Esophagus squamous epithelium (tissue), 5 donors: ENCODE measurements around the gene CDH24. TPM values are rescaled to one million over a fixed set of nuclear protein-coding genes. Genes with fewer than 3 reads are reported as not detected.

ENCODE experiments used
- DNase-seq: peaks from one replicate; lab custom pipeline; 2025; lab: John Stamatoyannopoulos, UW
- H3K27ac ChIP-seq, 4 donors: fragments of 200-600 bp; sonication (generic); one replicate each; pipeline ENCODE4 v1.5.1; 2016 to 2019; ENCODE audit warnings: mild to moderate bottlenecking in 1 of 4
- H3K27me3 ChIP-seq, 4 donors: fragments of 200-600 bp; sonication (generic); 1 replicate in 3 of 4; 2 replicates in 1 of 4; pipeline versions ENCODE4 v1.5.1 to v1.6.0; 2017 to 2021; ENCODE audit warnings: antibody characterized with exemption in 1 of 4
- H3K36me3 ChIP-seq, 3 donors: fragments of 200-600 bp; sonication (generic); one replicate each; pipeline ENCODE4 v1.5.1; 2016 to 2019
- H3K4me1 ChIP-seq, 3 donors: fragments of 200-600 bp; sonication (generic); one replicate each; pipeline ENCODE4 v1.5.1; 2017 to 2019
- H3K4me3 ChIP-seq, 4 donors: fragments of 200-600 bp; sonication (generic); 1 replicate in 3 of 4; 2 replicates in 1 of 4; pipeline ENCODE4 v1.5.1; 2016 to 2019; ENCODE audit warnings: mild to moderate bottlenecking in 2 of 4, moderate library complexity in 1 of 4
- H3K9me3 ChIP-seq, 3 donors: fragments of 200-600 bp; sonication (generic); one replicate each; pipeline ENCODE4 v1.5.1; 2016 to 2019
- CTCF ChIP-seq, 6 experiments: fragments of 450-650 bp in 4 of 6; fragments of 200-600 bp in 2 of 6; sonication (generic) in 2 of 6; IDR thresholded peaks; one replicate each; pipeline ENCODE4 v1.5.1; 2016 to 2019; ENCODE audit warnings: antibody characterized with exemption in 6 of 6, mild to moderate bottlenecking in 4 of 6, moderate library complexity in 4 of 6
- POLR2A ChIP-seq, 4 donors: fragments of 450-650 bp; IDR thresholded peaks; one replicate each; pipeline ENCODE4 v1.6.1; 2017; ENCODE audit warnings: antibody characterized with exemption in 4 of 4, mild to moderate bottlenecking in 4 of 4, moderate library complexity in 3 of 4
- WGBS, 2 donors: methylation state at CpG; one replicate each; pipeline ENCODE4 v1.1.5; 2018; 5-methylcytosine and 5-hydroxymethylcytosine counted together
- intact Hi-C: fragments of 100-400 bp; cut with DNase I; formaldehyde crosslinking; loops from one replicate; pipeline ENCODE4 v1.15.0; 2022
- total RNA-seq, 4 donors: library from RNA; depleted of rRNA; stranded (reverse); fragments of >200 nt; gene quantifications; one replicate each; pipeline ENCODE4 v1.1.0, GENCODE V29; 2016
- donor health status: DM: yes; HTN: yes; CAD: no.

The CDH24 gene
- total RNA-seq, 4 donors from 2014 or later = 3.4 to 6.7 (median 4.8) TPM

- intact Hi-C loops = no loop called here
- TF ChIP-seq CTCF (IDR thresholded peaks at IDR 0.05) = no peak
- no peak for TF ChIP-seq POLR2A (IDR thresholded peaks at IDR 0.05)
- no peak for DNase-seq
- 69 to 85% methylated on average over 4 of the region's 4 CpGs for WGBS, 2 donors
- Histone ChIP-seq H3K36me3 (peaks cover 23 to 81% (median 40%) of the 10 kb centered on the region in 3 donors), H3K9me3 (no peaks in the 10 kb centered on the region), H3K27me3 (no peaks in the 10 kb centered on the region), H3K27ac (no peak overlapping the region), H3K4me3 (no peak overlapping the region), H3K4me1 (peaks cover 8 to 41% (median 13%) of the 10 kb centered on the region in 3 donors)
Observed at GRCh38 chr14:23090254-23090636, 32.9 kb upstream of the CDH24 start.

- Histone ChIP-seq H3K36me3 (peaks cover 23 to 86% (median 40%) of the 10 kb centered on the region in 3 donors), H3K4me3 (no peak overlapping the region), H3K27me3 (no peaks in the 10 kb centered on the region), H3K4me1 (peaks cover 8 to 41% (median 13%) of the 10 kb centered on the region in 3 donors), H3K9me3 (no peaks in the 10 kb centered on the region), H3K27ac (no peak overlapping the region)
- intact Hi-C loops = no loop called here
- 83 to 95% methylated on average over 10 to 12 of the region's 12 CpGs for WGBS, 2 donors
- no peak for DNase-seq
- no peak for TF ChIP-seq POLR2A (IDR thresholded peaks at IDR 0.05)
- no peak for TF ChIP-seq CTCF (IDR thresholded peaks at IDR 0.05)
Observed at GRCh38 chr14:23089498-23090253, 32.4 kb upstream of the CDH24 start.

- peaks cover 27 to 100% (median 68%) of the 10 kb centered on the region in 3 donors for H3K36me3 ChIP-seq
- intact Hi-C loops = no loop called here
- no peaks in the 10 kb centered on the region for H3K27me3 ChIP-seq
- no peak overlapping the region for H3K4me3 ChIP-seq
- TF ChIP-seq CTCF (IDR thresholded peaks at IDR 0.05) (no peak), POLR2A (IDR thresholded peaks at IDR 0.05) (no peak)
- DNase-seq = no peak
- 100% methylated on average over 1 of the region's 1 CpG for WGBS, 2 donors
- H3K9me3 ChIP-seq = no peaks in the 10 kb centered on the region
- H3K27ac ChIP-seq = no peak overlapping the region
- H3K4me1 ChIP-seq = peaks cover 0 to 15% (median 0%) of the 10 kb centered on the region in 3 donors
Observed at GRCh38 chr14:23086565-23086964, 29.2 kb upstream of the CDH24 start.

- H3K36me3 ChIP-seq = peaks cover 23 to 100% (median 73%) of the 10 kb centered on the region in 3 donors
- no peak for TF ChIP-seq CTCF (IDR thresholded peaks at IDR 0.05)
- no peak for TF ChIP-seq POLR2A (IDR thresholded peaks at IDR 0.05)
- H3K27ac ChIP-seq = no peak overlapping the region
- H3K4me3 ChIP-seq = no peak overlapping the region
- no peaks in the 10 kb centered on the region for H3K27me3 ChIP-seq
- WGBS, 2 donors = 70 to 71% methylated on average over 3 of the region's 3 CpGs
- H3K9me3 ChIP-seq = no peaks in the 10 kb centered on the region
- H3K4me1 ChIP-seq = peaks cover 0 to 8% (median 0%) of the 10 kb centered on the region in 3 donors
- no peak for DNase-seq
- intact Hi-C loops = no loop called here
Observed at GRCh38 chr14:23085458-23085857, 28.1 kb upstream of the CDH24 start.

- Histone ChIP-seq H3K4me1 (peaks cover 4 to 39% (median 17%) of the 10 kb centered on the region in 3 donors), H3K27ac (peak overlapping the region in 1 of 4 donors; percentile 81)
- TF ChIP-seq POLR2A (IDR thresholded peaks at IDR 0.05) (no peak), CTCF (IDR thresholded peaks at IDR 0.05) (no peak)
Observed at GRCh38 chr14:23080474-23080873, 23.2 kb upstream of the CDH24 start.

More at GRCh38 chr14:23080474-23080873, 23.2 kb upstream of the CDH24 start:
- H3K4me3 ChIP-seq = no peak overlapping the region
- 67 to 81% methylated on average over 1 of the region's 1 CpG for WGBS, 2 donors
- DNase-seq = no peak
- no peaks in the 10 kb centered on the region for H3K27me3 ChIP-seq
- no peaks in the 10 kb centered on the region for H3K9me3 ChIP-seq
- H3K36me3 ChIP-seq = peaks cover 18 to 100% (median 73%) of the 10 kb centered on the region in 3 donors
- intact Hi-C loops = no loop called here
